GM18526 (cell line): ENCODE measurements around the gene SPC24.

Experiments used
- POLR2A ChIP-seq: IDR thresholded peaks from 3 replicates; pipeline ENCODE4 v1.6.1; 2011; ENCODE audit not compliant: insufficient read length; ENCODE audit errors: extremely low read depth

The SPC24 gene

DNA sequence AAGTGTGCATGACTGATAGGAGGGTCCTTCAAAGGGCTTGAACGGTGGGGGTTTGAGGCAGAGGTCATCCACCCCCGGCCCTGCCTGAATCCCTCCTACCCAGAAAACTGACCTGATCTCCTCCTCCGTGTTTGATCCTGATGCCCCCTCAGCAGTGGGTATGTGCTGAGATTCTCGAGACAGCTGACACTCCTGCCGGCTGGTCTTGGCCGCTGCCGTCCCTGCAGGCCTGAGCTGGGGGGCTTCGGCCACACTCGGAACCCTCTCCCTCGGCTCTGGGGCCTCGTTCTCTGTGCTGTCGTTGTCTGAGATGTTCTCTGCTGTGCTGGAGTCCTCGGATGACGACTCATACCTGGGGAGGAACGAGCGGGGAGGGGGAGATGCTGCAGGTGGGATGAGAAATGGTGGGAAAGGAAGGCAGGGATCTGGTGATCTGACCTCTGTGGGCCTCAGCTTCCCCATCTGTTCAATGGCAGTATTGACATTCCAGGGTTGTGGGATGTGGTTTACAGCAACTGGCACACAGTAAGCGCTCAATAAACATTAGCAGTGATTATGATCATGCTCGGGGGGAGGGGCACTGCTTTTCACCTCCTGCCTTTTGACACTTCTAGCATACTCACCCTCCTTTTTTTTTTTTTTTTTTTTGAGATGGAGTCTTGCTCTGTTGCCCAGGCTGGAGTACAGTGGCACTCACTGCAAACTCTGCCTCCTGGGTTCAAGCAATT, 21.0 kb upstream of the SPC24 start:
- TF ChIP-seq POLR2A, result no peak

DNA sequence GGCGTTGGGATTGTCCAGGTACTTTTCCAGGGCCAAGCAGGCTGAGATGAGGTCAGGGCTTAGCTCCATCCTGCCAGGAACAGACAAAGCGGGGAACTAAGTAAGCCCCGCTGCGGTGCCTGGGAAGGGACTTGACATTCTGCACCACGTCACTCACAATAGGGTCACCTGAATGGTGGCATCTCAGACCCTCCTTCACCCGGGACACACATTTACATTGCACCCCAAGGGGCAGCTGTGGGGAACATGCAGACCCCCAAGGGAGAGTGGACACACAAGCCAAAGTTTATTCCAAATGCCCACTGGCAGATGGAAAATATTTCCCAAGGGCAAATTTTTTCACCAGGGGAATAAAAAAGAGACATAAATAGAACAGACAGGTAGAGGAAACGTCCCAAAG, 20.3 kb upstream of the SPC24 start:
- TF ChIP-seq POLR2A, result no peak

DNA sequence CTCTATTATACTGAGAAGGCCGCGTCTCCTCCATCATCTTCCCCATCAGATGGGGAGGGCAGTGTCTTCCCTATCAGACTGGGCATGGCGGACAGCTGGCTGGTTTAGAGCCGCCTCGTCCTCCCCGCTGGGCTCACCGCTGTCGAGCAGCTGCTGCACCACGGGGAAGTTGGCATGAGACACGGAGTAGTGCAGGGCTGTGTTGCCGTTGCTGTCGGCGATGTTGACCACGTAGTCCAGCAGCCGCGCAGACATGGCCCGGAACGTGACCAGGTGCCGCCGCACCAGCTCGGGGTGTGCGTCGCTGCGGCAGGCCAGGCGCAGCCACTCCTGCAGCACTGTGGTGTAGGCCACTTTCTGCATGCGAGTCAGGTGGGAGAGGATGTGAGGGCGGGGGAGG, 18.8 kb upstream of the SPC24 start:
- TF ChIP-seq POLR2A, result no peak

DNA sequence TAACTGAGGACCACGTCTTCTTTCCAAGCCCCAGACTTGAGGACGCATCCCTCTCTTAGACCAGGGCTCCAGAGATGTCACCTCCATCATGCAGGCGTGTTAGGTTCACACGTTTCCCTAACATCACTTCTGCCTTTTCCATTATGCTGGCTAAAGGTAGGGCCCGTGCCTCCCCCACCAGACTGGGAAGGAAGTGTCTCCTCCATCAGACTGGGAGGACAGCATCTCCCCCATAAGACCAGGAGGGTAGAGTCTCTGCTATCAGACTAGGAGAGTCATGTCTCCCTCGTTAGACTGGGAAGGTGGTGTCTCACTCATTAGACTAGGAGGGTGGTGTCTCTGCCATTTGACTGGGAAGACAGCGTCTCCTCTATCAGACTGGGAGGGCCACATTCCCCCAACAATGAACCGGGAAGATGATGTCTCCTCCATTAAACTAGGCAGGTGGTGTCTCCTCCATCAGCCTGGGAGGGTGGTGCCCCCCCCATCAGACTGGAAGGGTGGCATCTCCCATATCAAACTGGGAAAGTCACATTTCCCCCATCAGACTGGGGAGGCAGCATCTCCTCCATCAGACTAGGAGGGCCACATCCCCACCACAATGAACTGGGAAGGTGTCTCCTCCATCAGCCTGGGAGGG, 18.1 kb upstream of the SPC24 start:
- TF ChIP-seq POLR2A, result no peak

DNA sequence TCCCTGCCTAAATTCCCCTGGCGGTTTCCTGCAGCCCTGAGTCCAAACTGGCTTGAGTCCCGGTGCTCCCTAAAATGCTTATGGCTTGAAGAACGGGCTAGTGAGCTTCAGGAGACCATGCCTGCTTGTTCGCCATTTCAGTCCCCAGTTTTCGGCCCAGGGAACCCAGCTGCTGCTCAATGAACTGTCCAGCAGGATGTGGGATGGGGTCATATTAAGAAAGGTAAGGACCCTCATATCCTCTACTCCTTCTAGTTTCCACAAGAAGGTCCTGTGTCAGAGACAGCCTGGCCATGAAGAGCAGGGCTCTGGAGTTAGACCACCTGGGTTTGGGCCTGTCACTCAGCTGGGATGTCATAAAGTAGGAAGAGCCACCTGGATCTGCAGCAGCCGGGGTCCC, 17.0 kb upstream of the SPC24 start:
- TF ChIP-seq POLR2A, result no peak

DNA sequence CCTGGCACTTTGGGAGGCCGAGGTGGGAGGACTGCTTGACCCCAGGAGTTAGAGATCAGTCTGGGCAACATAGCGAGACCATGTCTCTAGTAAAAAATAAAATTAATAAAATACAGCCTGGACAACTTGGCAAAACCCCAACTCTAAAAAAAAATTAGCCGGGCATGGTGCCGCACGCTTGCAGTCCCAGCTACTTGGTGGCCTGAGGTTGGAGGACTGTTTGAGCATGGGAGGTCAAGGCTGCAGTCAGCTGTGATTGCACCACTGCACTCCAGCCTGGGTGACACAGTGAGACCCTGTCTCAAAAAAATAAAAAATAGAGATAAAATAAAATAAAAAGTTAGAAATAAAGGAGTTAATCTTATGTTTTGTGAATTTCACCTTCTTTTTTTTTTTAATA, 15.6 kb upstream of the SPC24 start:
- TF ChIP-seq POLR2A, result no peak

DNA sequence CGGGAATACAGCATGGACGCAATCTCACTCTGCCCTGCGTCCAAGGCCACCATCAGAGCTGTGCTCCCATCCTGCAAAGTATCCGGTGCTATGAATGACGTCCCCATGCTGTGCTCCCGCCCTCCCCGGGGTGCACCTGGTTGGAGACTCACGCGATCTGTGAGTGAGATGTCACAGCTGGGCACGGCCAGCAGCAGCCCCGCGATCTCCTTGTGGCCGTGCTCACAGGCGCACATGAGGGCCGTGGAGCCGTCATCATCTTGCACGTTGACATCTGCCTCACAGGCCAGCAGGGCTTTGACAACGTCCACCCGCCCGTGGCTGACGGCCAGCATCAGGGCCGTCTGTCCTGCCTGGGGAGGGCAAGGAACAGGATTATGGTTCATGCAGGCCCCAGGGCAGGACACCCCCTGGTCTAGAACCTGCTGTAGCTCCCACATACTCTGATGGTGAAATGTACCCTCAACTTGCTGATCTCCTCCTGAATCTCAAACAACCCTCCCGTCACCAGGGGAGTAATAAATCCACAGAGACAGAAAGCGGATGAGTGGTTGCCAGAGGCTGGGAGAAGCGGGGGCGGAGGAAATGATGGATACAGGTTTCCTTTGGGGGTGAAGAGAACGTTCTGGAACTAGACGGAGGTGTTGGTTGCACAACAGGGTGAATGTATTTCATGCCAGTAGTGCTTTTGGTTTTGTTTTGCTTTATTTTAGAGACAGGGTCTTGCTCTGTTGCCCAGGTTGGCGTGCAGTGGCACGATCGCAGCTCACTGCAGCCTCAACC, 14.5 kb upstream of the SPC24 start:
- TF ChIP-seq POLR2A, result no peak

DNA sequence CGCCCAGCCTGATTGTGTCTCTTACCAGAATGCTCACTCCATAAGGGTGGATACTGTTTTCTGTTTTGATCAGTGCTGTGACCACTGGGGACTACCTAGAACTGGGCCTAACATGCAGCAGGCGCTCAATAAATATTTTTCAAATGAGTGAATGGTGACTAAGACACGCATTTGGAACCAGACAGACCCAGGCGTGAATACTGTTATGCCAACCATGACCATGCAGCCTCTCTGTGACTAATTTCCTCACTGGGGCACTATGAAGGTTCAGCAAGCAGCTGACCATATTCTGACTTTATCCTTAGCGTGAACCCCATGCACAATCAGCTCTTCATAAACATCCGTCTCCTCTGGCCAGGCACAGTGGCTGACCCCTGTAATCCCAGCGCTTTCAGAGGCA, 13.0 kb upstream of the SPC24 start:
- TF ChIP-seq POLR2A, result no peak

DNA sequence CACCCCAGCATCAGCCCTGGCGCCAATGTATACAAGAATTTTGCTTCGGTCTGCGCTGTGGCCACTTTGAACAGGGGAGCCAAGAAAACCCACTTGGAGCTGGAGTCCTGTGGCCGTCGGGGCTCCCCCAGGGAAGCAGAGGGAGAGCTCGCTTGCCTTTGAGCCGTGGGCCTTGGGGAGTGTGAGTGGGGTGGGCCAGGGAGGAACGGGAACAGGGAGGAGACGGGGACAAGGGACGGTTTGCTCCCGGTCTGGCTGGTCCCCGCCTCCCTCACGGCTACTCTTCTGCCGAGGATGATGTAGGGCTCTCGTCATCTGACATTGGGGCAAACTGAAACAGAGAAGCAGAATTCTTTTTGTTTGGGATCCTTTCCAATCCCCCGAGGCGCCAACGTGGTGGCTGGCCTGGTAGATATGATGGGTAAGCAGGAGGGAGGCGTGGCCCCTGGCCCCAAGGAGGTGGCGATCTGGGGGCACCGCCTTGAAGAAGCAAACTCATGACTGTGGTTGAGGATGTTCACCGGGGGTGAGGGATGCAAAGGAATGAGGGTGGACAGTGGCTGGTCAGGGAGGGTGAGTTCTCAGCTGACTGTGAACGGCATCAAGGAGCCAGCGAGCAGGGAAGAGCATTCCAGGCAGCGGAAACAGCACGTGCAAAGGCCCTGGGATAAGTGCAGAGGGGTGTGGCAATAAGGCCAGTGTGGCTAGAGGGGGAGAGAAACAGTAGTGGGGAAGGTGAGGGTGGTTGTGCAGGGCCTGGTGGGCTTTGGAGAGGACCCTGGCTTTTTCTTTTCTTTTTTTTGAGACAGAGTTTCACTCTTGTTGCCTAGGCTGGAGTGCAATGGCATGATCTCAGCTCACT, 10.9 kb upstream of the SPC24 start:
- TF ChIP-seq POLR2A, result no peak

DNA sequence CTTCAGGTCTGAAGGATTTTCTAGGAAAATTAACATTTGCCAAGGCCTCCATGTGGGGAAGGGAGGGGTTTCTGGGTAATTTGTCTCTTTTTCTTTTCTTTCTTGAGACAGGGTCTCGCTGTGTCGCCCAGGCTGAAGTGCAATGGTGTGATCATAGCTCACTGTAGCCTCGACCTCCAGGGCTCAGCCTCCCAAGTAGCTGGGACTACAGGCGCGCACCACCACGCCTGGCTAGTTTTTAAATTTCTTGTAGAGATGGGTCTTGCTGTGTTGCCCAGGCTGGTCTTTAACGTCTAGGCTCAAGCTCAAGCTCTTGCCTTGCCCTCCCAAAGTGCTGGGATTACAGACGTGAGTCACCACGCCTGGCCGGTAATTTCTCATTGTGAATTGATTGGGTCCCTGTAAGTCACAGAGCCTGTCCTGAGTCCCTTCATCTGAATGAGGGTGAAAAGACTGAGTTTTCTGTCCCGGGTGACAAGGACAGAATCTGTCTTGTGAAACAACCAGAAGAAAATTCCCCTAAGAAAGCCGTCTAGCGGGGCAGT, 10.0 kb upstream of the SPC24 start:
- TF ChIP-seq POLR2A, result no peak

DNA sequence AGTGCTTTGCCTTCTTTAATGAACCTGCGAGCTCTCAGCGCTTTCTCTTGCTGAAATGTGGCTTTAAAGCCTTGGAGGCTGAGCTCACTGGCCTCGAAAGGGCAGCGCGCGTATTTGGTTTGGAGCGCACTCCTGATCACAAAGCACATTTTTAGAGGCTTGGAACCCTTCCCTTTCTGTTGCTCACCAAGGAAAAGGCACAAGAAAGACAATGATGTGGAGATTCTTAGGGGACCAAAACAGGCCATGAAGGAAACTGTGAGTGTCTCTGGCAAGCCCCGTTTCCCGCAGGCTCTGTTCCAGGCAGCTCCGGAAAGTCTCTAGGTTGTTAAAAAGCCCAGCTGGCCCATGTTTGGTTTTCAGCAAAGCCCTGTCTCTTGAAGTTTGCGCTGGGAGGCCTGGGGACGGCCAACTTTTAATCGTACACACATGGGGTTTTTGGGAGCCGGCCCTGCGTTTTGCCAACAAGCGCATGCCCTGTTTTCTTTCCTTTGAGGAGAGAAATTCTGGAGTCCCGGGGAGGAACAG, 9.4 kb upstream of the SPC24 start:
- no peak for TF ChIP-seq POLR2A

DNA sequence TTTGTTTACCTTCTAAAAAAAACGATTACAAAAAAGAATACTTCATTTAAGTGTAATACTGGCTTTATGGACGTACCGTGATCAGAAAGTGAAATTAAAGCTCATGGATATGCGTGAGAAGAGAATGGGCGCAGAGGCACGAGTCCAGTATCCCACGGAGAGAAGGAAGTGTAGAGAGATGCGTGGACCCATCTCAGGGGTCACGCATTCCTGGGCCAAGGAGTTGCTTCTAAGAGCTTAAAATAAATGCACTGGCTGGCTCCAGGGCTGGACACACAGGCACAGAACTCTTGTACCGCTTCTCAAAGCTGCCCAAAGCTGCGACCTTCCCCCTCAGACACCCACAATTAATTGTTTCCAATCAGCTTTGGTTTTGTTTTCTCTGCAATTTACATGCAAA, 8.7 kb upstream of the SPC24 start:
- no peak for TF ChIP-seq POLR2A

DNA sequence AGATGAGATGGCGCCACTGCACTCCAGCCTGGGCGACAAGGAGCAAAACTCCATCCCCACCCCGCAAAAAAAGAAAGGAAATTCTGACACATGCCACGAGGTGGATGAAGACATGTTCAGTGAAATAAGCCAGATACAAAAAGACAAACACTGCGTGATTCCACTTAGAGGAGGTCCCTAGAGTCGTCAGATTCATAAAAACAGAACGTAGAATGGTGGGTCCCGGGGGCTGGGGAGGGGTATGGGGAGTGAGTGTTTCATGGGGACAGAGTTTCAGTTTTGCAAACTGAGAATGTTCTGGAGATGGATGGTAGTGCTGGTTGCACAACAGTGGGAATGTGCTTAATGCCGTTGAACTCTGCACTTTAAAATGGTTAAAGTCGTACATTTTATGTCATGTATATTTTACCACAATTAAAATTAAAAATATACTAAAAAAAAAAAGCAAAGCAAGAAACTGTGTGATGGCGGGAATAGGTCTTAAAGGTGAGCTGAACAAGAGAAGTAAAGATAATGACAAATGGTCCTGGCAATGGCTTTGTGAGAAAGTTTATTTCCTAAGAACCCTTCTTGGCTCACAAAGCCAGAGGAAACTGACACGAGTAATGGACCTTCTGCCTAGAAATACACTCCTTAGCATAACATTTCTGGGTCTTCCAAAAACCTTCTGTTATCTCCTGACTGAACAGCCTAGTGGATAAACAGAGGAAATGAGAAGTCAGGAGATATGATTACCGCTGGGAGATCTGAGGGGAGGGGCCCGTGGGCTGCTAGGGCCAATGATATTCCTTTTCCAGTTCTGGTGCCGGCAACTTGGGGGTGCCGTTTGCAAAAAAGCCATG, 4.2 kb upstream of the SPC24 start:
- TF ChIP-seq POLR2A, result no peak

DNA sequence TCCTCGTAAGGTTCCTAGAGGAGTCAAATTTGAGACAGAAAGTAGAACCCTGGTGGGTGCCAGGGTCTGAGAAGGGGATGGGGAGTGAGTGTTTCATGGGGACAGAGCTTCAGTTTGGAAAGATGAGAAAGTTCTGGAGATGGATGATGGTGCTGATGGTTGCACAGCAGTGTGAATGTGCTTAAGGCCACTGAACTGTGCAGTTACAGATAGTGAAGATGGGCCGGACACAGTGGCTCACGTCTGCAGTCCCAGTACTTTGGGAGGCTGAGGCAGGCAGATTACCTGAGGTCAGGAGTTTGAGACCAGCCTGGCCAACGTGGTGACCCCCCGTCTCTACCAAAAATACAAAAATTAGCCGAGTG, 917 bp downstream of the SPC24 start:
- no peak for TF ChIP-seq POLR2A
